GM18951 (cell line): ENCODE data around the gene ST6GALNAC6.

ENCODE experiments used
- POLR2A ChIP-seq: IDR thresholded peaks from 4 replicates; pipeline ENCODE4 v1.6.1; 2011; ENCODE audit warnings: mild to moderate bottlenecking; ENCODE audit not compliant: insufficient read length, insufficient read depth; ENCODE audit errors: extremely low read depth
- in situ Hi-C: fragments of 300-500 bp; cut with MboI; formaldehyde crosslinking; loops from one replicate; pipeline ENCODE4 v1.12.0; 2022; ENCODE audit warnings: low sequenced_read_pairs, mixed read lengths, inconsistent platforms; ENCODE audit not compliant: unreplicated experiment

The ST6GALNAC6 gene

GRCh38 chr9:127867356-127868277, 31.8 kb downstream of the ST6GALNAC6 start:
- in situ Hi-C loops = no loop called here
- no peak for TF ChIP-seq POLR2A

- TF ChIP-seq POLR2A = no peak
- in situ Hi-C loops = no loop called here
Measured at GRCh38 chr9:127866535-127866934, 32.9 kb downstream of the ST6GALNAC6 start.

- TF ChIP-seq POLR2A = no peak
- in situ Hi-C loops = no loop called here
Measured at GRCh38 chr9:127865645-127866464, 33.5 kb downstream of the ST6GALNAC6 start.

- no peak for TF ChIP-seq POLR2A
- in situ Hi-C loops = no loop called here
Measured at GRCh38 chr9:127863191-127863621, 36.2 kb downstream of the ST6GALNAC6 start.

- TF ChIP-seq POLR2A = no peak
- in situ Hi-C loops = no loop called here
Measured at GRCh38 chr9:127862075-127863011, 37.1 kb downstream of the ST6GALNAC6 start.

GRCh38 chr9:127860779-127861178, 38.6 kb downstream of the ST6GALNAC6 start:
- in situ Hi-C loops = no loop called here
- no peak for TF ChIP-seq POLR2A

GRCh38 chr9:127860260-127860659, 39.1 kb downstream of the ST6GALNAC6 start:
- TF ChIP-seq POLR2A = no peak
- in situ Hi-C loops = no loop called here

GRCh38 chr9:127858041-127858512, 41.3 kb downstream of the ST6GALNAC6 start:
- TF ChIP-seq POLR2A = no peak
- in situ Hi-C loops = no loop called here

GRCh38 chr9:127857278-127857677, 42.1 kb downstream of the ST6GALNAC6 start:
- TF ChIP-seq POLR2A = no peak
- in situ Hi-C loops = no loop called here

- in situ Hi-C loops = no loop called here
- TF ChIP-seq POLR2A = no peak
Measured at GRCh38 chr9:127856729-127857116, 42.7 kb downstream of the ST6GALNAC6 start.

- no peak for TF ChIP-seq POLR2A
- in situ Hi-C loops = no loop called here
Measured at GRCh38 chr9:127856094-127856728, 43.2 kb downstream of the ST6GALNAC6 start.

- in situ Hi-C loops = no loop called here
Measured at GRCh38 chr9:127855522-127855921, 43.9 kb downstream of the ST6GALNAC6 start.

GRCh38 chr9:127854960-127855359, 44.4 kb downstream of the ST6GALNAC6 start:
- no peak for TF ChIP-seq POLR2A
- in situ Hi-C loops = no loop called here

More at GRCh38 chr9:127855522-127855921, 43.9 kb downstream of the ST6GALNAC6 start:
- no peak for TF ChIP-seq POLR2A
